ENCODE measurements around the gene COX18. TPM values are rescaled to one million over a fixed set of nuclear protein-coding genes. Genes with fewer than 3 reads are reported as not detected.

The COX18 gene
- total and polyA plus RNA-seq, 4 donors, result 17.4 to 24.0 (median 20.3) TPM

DNA sequence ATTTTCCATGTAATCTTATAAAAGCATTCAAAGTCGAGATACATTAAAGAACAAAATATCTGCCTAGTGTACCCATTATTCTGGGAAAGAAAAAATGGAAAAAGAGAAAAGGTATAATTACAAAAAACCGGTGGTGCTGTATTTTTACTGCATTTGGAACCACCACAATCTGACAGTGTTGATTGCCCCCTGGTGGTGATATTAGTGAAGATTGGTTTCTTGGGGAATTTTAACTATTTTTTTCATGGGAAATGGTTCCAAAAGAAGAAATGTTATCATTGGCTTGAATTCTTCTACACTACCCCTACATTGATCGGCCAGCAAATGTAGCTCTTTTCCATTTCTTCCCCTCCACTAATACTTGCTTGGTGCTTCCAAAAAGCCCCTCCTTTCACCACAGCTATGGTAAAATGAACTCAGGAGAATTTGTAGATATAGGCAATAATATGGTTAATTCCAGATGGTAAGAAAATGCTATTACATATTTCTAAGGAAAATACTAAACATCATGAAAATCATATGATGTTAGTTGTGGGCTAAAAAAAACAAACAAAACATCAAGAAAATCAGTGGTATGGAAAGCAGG lies 50.0 kb downstream of the COX18 start:
- no peak overlapping the region for H3K4me3 ChIP-seq (ENCODE audit: low read depth, low read length)
- H3K27me3 ChIP-seq (ENCODE audit: control insufficient read depth, insufficient read depth, low read length), result no peaks in the 10 kb centered on the region
- WGBS (ENCODE audit: insufficient coverage), result no CpG with 5 or more reads among the region's 3 CpGs
- no peaks in the 10 kb centered on the region for H3K9me3 ChIP-seq (ENCODE audit: control insufficient read depth, insufficient read depth, low read length)
- H3K27ac ChIP-seq (ENCODE audit: low read depth, low read length), result no peak overlapping the region
- peak; percentile 19 to 87 (median 40) for DNase-seq (ENCODE audit: low read depth in 4 of 6, low spot score in 6 of 6)
- H3K4me1 ChIP-seq (ENCODE audit: control insufficient read depth, insufficient read depth, low read length), result peaks cover 3% of the 10 kb centered on the region
- no peaks in the 10 kb centered on the region for H3K36me3 ChIP-seq (ENCODE audit: control insufficient read depth, insufficient read depth, low read length)

DNA sequence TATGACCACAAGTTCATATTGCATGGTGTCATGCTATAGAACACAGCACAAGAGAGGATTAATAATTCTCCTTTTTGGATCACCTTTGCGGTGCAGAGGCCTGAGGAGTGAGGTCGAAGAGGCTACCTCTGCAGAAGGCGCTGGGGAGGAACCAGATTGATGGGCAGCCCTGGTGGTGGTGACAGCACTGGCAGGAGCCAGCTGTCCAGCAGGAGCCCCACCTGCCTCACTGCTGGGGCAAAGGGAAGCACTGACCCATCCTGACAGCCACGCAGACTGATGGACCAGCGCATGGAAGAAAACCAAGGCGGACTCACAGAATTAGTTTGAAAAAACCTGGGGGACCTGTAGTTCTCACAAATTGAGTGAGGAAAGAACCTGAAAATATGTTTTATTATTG lies 50.9 kb downstream of the COX18 start:
- H3K27ac ChIP-seq (ENCODE audit: low read depth, low read length), result no peak overlapping the region
- H3K4me3 ChIP-seq (ENCODE audit: low read depth, low read length), result no peak overlapping the region
- H3K36me3 ChIP-seq (ENCODE audit: control insufficient read depth, insufficient read depth, low read length), result no peaks in the 10 kb centered on the region
- H3K9me3 ChIP-seq (ENCODE audit: control insufficient read depth, insufficient read depth, low read length), result no peaks in the 10 kb centered on the region
- WGBS (ENCODE audit: insufficient coverage), result 88% methylated on average over 4 of the region's 6 CpGs
- H3K27me3 ChIP-seq (ENCODE audit: control insufficient read depth, insufficient read depth, low read length), result no peaks in the 10 kb centered on the region
- DNase-seq (ENCODE audit: low read depth in 4 of 6, low spot score in 6 of 6), result no peak
- H3K4me1 ChIP-seq (ENCODE audit: control insufficient read depth, insufficient read depth, low read length), result peaks cover 3% of the 10 kb centered on the region

DNA sequence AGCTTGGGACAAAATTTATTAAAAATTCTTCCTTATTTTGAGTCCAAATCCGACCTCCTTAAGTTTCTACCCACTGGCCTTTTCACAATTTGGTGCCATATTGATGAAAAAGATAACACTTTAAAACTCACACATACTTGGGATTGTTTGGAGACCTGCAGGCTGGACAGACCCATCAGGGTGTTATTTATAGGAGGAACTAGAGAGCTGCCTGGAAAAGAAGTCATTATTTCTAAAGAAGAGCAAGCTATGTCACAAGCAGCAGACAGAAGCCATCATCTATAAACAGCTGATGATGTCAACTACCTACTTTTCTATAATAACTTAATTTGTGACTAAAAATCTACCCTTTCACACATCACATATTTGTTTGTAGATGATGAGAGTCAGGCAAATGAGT lies 56.2 kb downstream of the COX18 start:
- no peaks in the 10 kb centered on the region for H3K4me1 ChIP-seq (ENCODE audit: control insufficient read depth, insufficient read depth, low read length)
- DNase-seq (ENCODE audit: low read depth in 4 of 6, low spot score in 6 of 6), result no peak
- no peak overlapping the region for H3K27ac ChIP-seq (ENCODE audit: low read depth, low read length)
- no peaks in the 10 kb centered on the region for H3K36me3 ChIP-seq (ENCODE audit: control insufficient read depth, insufficient read depth, low read length)
- H3K27me3 ChIP-seq (ENCODE audit: control insufficient read depth, insufficient read depth, low read length), result no peaks in the 10 kb centered on the region
- peaks cover 7% of the 10 kb centered on the region for H3K9me3 ChIP-seq (ENCODE audit: control insufficient read depth, insufficient read depth, low read length)
- H3K4me3 ChIP-seq (ENCODE audit: low read depth, low read length), result no peak overlapping the region
- WGBS (ENCODE audit: insufficient coverage), result no CpG with 5 or more reads among the region's 1 CpG

DNA sequence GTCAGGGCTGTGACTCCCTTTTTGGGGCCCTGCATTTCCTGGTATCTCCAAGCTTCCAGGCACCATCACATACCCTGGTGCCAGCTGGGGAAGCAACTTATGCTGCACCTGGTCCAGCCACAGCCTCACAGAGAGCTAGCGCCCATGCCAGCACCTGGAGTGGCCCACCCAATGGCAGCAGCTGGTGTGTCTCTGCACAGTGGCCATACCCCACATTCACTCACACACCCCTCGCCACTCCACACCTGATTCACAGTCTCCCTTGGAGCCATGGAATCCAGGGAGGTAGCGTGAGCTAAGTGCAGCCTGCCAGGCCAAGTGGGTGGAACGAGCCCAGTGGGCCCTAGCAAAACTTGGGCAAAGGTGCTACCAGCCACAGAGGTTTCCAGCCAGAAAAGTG lies 56.8 kb downstream of the COX18 start:
- whole genome bisulfite sequencing (ENCODE audit: insufficient coverage), result 94% methylated on average over 4 of the region's 4 CpGs
- no peak overlapping the region for H3K27ac ChIP-seq (ENCODE audit: low read depth, low read length)
- DNase-seq (ENCODE audit: low read depth in 4 of 6, low spot score in 6 of 6), result no peak
- H3K4me3 ChIP-seq (ENCODE audit: low read depth, low read length), result no peak overlapping the region
- no peaks in the 10 kb centered on the region for H3K27me3 ChIP-seq (ENCODE audit: control insufficient read depth, insufficient read depth, low read length)
- H3K4me1 ChIP-seq (ENCODE audit: control insufficient read depth, insufficient read depth, low read length), result no peaks in the 10 kb centered on the region
- no peaks in the 10 kb centered on the region for H3K36me3 ChIP-seq (ENCODE audit: control insufficient read depth, insufficient read depth, low read length)
- H3K9me3 ChIP-seq (ENCODE audit: control insufficient read depth, insufficient read depth, low read length), result peaks cover 7% of the 10 kb centered on the region

DNA sequence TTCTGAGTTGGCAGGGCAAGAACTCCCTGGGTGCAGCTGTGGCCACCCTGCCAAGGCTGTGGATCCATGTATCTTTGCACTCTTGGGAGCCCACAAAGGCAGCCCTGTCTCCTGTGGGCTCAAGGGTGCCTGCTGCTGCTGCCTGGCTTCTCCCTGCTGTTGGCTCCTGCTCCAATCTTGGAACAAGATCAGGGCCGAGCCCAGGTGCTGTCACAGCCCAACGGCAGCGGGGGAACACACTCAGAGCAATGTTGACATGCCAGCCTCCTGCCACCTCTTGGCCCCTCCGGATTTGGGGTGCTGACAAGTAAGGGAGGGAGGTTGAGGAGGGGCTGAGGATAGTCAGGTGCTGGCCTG lies 57.9 kb downstream of the COX18 start:
- no peak overlapping the region for H3K27ac ChIP-seq (ENCODE audit: low read depth, low read length)
- no peaks in the 10 kb centered on the region for H3K36me3 ChIP-seq (ENCODE audit: control insufficient read depth, insufficient read depth, low read length)
- peaks cover 7% of the 10 kb centered on the region for H3K9me3 ChIP-seq (ENCODE audit: control insufficient read depth, insufficient read depth, low read length)
- no peak for DNase-seq (ENCODE audit: low read depth in 4 of 6, low spot score in 6 of 6)
- WGBS (ENCODE audit: insufficient coverage), result 95% methylated on average over 4 of the region's 4 CpGs
- H3K4me1 ChIP-seq (ENCODE audit: control insufficient read depth, insufficient read depth, low read length), result no peaks in the 10 kb centered on the region
- no peaks in the 10 kb centered on the region for H3K27me3 ChIP-seq (ENCODE audit: control insufficient read depth, insufficient read depth, low read length)
- H3K4me3 ChIP-seq (ENCODE audit: low read depth, low read length), result no peak overlapping the region

DNA sequence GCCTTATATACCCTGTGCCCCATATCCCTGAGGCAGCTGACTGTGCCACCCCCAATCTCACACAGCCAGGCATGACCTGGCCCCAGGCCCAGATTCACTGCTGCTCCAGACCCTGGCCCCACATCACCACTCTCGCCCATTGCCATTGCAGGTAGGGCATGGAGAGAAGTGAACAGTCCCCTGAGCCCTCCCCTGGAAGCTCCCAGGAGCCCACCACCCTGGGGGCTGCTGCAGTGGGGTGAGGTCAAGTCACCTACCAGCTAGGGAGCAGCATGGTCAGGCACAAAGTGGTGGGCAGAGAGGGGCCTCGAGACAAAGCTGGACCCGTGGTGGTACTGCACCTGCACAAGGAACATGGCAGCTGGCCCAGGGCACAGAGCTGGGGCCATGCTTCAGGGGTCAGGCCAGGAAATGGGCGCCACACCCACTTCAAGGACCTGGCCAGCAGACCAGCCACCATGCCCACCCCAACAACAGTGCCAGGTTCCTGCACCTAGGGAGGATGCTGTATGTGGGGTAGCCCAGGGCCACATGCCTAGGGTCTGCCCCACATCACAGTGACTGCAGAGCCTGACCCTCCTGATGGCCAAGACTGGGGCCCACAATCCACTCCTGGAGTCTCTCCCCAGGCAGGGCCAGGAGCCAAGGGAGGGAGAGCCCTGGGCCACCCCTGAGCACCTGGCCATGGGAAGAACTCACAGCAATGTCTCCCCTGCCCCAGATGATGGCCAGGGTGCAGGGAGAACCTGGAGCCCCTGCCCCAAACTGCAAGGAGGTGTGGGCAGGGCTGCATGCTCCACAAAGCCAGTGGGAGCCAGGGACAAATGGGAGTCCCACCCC lies 58.5 kb downstream of the COX18 start:
- no peak for DNase-seq (ENCODE audit: low read depth in 4 of 6, low spot score in 6 of 6)
- Histone ChIP-seq H3K27me3 (ENCODE audit: control insufficient read depth, insufficient read depth, low read length) (no peaks in the 10 kb centered on the region), H3K4me3 (ENCODE audit: low read depth, low read length) (no peak overlapping the region), H3K9me3 (ENCODE audit: control insufficient read depth, insufficient read depth, low read length) (peaks cover 7% of the 10 kb centered on the region), H3K36me3 (ENCODE audit: control insufficient read depth, insufficient read depth, low read length) (no peaks in the 10 kb centered on the region), H3K27ac (ENCODE audit: low read depth, low read length) (no peak overlapping the region), H3K4me1 (ENCODE audit: control insufficient read depth, insufficient read depth, low read length) (no peaks in the 10 kb centered on the region)
- WGBS (ENCODE audit: insufficient coverage), result 89% methylated on average over 4 of the region's 4 CpGs

DNA sequence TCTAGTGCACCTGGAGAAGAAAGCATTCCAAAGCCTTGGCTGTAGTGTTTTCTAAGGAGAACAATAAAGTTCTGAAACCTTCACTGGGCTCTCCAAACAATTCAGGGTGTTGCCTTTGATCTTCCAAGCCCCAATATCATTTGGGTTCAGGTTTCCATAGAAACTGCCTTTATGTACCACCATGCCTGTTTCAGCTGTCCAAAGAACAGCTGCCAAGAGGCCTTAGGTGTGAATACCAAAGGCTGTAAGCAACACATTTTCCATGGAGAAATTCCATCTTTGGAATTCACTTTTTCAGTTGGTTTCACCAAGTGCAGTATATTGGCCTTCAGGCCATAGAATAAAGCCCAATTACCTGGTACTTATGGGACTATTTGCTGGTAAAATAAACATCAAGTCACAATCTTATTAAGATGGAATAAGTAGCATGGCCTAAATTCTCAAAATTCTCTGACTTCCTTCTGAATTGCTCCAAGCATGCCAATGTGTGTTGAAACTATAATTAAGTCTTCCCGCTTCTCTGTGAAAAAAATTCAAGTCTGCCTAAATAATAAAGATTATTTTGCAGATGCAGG lies 61.9 kb downstream of the COX18 start:
- WGBS (ENCODE audit: insufficient coverage), result no CpG with 5 or more reads among the region's 1 CpG

DNA sequence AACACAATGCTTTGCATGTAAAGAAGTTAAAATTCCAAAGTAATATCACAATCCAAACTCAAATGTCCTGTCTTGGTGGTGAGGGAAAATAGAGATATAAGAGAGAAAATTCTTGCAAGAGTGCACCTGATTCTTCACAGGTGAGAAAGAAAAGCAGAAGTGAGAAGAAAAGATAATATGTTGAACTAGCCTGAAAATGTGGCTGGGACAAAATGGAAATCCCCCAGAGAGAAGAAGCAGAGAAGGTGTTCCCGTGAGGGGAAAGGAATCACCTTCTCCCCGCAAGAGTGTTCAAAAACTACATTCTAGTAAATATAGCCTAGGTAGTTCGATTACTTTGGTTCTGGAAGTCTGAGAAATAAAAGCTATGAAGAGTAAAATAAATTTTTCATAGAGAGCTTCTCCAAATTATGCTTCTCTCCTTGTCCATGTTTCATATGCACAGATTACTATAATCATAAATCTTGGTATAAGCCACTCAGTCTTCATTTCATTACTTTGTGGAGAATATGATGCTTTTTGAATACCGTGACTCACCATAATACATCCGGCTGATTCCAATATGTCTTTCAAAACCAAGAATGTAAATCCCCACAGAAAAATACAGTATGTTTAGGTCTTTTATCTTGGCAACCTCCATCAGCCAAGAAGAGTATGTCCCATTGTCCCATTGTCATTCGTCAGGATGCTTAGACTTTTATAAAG lies 63.1 kb downstream of the COX18 start:
- Histone ChIP-seq H3K9me3 (ENCODE audit: control insufficient read depth, insufficient read depth, low read length) (peaks cover 4% of the 10 kb centered on the region), H3K27me3 (ENCODE audit: control insufficient read depth, insufficient read depth, low read length) (no peaks in the 10 kb centered on the region), H3K36me3 (ENCODE audit: control insufficient read depth, insufficient read depth, low read length) (no peaks in the 10 kb centered on the region), H3K27ac (ENCODE audit: low read depth, low read length) (no peak overlapping the region), H3K4me1 (ENCODE audit: control insufficient read depth, insufficient read depth, low read length) (no peaks in the 10 kb centered on the region), H3K4me3 (ENCODE audit: low read depth, low read length) (no peak overlapping the region)
- no peak for DNase-seq (ENCODE audit: low read depth in 4 of 6, low spot score in 6 of 6)
- WGBS (ENCODE audit: insufficient coverage), result no CpG with 5 or more reads among the region's 6 CpGs

More for the DNA sequence above, 61.9 kb downstream of the COX18 start:
- H3K9me3 ChIP-seq (ENCODE audit: control insufficient read depth, insufficient read depth, low read length), result peaks cover 7% of the 10 kb centered on the region
- no peaks in the 10 kb centered on the region for H3K27me3 ChIP-seq (ENCODE audit: control insufficient read depth, insufficient read depth, low read length)
- no peak overlapping the region for H3K4me3 ChIP-seq (ENCODE audit: low read depth, low read length)
- H3K27ac ChIP-seq (ENCODE audit: low read depth, low read length), result no peak overlapping the region
- H3K4me1 ChIP-seq (ENCODE audit: control insufficient read depth, insufficient read depth, low read length), result no peaks in the 10 kb centered on the region
- DNase-seq (ENCODE audit: low read depth in 4 of 6, low spot score in 6 of 6), result no peak
- H3K36me3 ChIP-seq (ENCODE audit: control insufficient read depth, insufficient read depth, low read length), result no peaks in the 10 kb centered on the region

DNA sequence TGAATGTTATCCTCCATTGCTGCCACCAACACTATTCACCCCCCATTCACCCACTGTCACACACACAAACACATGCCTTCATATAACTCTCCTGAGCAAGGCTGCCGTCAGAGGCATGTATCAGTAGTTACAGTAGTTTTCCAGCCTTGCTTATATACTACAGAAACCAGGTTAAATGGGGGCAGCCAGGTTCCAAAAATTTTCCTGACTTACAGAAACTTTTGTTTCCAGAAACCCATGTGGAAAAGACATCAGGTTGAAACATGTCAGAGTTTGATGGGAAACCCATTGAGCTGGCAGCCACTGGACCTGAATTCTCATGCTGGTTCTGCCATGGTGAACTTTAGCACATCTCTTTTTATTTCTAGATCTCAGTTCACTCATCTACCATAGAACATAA lies 64.0 kb downstream of the COX18 start:
- no peaks in the 10 kb centered on the region for H3K4me1 ChIP-seq (ENCODE audit: control insufficient read depth, insufficient read depth, low read length)
- no peaks in the 10 kb centered on the region for H3K27me3 ChIP-seq (ENCODE audit: control insufficient read depth, insufficient read depth, low read length)
- peaks cover 1% of the 10 kb centered on the region for H3K9me3 ChIP-seq (ENCODE audit: control insufficient read depth, insufficient read depth, low read length)
- DNase-seq (ENCODE audit: low read depth in 4 of 6, low spot score in 6 of 6), result no peak
- no peak overlapping the region for H3K27ac ChIP-seq (ENCODE audit: low read depth, low read length)
- H3K4me3 ChIP-seq (ENCODE audit: low read depth, low read length), result no peak overlapping the region
- no peaks in the 10 kb centered on the region for H3K36me3 ChIP-seq (ENCODE audit: control insufficient read depth, insufficient read depth, low read length)
- WGBS (ENCODE audit: insufficient coverage), result 100% methylated on average over 1 of the region's 1 CpG

Measured in spinal cord (tissue), 10 donors.